ENCODE data around the gene INHBE.
"Not testable (repeated sequence)": the region's sequence is repeated elsewhere in the genome, so short reads cannot be mapped to it uniquely, and the experiment has no call there.

The INHBE gene, protein sequence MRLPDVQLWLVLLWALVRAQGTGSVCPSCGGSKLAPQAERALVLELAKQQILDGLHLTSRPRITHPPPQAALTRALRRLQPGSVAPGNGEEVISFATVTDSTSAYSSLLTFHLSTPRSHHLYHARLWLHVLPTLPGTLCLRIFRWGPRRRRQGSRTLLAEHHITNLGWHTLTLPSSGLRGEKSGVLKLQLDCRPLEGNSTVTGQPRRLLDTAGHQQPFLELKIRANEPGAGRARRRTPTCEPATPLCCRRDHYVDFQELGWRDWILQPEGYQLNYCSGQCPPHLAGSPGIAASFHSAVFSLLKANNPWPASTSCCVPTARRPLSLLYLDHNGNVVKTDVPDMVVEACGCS

DNA sequence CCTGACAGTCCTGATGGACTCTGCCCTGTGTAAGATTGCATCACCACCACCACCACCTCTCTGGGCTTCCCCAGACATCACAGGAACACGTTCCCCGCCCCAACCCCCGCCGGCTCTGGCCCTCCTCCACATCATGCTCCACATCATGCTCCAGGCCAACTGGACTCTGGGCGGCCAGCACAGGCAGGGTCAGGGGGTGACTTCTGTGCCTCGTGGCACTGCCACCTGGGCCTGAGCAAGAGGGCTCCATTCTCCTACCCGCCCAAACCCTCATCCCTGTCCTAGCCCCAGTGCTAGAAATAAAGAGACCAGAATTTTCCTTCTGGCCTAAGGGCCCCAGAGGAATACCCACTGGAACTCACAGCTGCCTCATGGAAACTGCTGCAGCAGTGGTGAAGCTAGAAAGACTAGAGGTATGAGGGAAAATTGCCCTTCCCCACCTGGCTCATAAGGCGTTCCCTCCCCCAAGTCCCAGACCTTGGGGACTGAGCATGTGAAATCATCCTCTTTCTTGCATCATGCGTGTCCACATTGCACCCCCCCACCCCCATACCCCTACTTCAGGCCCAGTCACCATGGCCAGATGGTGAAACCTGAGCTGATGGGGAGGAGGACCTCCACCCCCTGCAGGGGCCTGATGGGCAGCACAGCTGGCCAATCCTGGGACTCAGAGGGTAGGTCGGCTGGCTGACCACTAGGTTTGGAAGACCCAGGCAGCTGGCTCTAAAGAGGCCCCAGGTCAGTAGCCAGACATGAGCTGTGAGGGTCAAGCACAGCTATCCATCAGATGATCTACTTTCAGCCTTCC, at the start of gene INHBE:
INHBE (plus strand) TSS at position 742 of the 808 bp plus-strand sequence. CDS start 230 bp downstream, outside the sequence.
- peak; percentile 15 to 45 for DNase-seq

- no peak for DNase-seq
These were observed 44.6 kb upstream of the INHBE start for GRCh38 chr12:57410534-57410933.

DNA sequence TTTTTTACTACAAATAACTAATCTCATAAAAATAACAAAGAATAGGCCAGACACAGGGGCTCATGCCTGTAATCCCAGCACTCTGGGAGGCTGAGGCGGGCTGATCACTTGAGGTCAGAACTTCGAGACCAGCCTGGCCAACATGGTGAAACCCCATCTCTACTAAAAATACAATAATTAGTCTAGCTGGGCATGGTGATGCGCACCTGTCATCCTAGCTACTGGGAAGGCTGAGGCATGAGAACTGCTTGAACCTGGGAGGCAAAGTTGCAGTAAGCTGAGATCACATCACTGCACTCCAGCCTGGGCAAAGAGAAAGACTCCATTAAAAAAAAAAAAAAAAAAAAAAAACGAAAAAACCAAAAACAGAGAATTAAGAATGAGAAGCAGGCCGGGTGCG, 40.9 kb upstream of the INHBE start:
- DNase-seq, result not testable (repeated sequence)

GRCh38 chr12:57415088-57415487, 40.0 kb upstream of the INHBE start:
- DNase-seq, result no peak

DNA sequence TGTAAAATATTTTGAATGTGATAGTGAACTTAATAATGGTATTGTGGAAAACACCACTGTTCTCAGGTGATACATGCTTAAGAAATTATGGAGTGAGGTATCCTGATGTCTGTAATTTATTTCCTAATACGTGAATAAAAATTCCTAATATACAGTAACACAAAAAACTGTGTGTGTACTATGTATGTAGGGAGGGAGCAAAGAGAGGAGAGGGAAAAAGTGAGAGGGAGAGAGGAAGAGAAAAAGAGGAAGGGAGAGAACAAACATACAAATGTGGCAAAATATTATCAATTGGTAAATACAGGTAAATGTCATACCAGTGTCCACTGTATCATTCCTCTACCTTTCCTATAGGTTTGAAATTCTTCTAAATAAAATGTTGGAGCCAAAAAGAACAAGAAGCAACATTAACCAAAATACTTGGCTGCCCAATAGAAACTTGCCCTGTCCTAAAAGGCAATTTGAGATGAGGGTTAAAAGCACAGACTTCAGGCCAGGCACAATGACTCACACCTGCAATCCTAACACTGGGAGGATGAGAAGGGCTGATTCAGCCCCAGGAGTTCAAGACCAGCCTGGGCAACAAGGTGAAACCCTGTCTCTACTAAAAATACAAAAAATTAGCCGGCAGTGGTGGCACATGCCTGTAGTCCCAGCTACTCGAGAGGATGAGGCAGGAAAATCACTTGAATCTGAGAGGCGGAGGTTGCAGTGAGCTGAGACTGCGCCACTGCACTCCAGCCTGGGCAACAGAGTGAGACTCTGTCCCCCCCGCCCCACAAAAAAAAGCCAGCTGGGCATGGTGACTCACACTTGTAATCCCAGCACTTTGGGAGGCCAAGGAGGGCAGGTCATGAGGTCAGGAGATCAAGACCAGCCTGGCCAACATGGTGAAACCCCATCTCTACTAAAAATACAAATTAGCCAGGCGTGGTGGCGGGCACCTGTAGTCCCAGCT, 38.8 kb upstream of the INHBE start:
- DNase-seq, result no peak

DNA sequence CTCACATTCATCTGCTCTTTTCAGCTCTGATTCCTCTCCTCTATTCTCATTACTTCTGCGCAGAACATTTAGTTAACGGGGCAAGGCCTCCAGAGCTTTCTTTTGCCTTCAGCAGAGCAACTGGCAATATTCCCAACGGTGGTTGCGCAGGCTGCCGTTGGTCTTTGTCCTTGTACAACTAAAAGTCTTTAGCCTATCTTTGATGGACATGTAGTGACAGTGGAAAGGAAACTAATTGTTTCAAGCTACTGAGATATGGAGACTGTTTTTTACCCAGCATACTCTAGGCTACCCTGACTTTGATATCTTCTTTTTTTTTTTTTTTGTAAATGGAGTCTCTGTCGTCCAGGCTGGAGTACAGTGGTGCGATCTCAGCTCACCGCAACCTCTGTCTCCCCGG, 36.9 kb upstream of the INHBE start:
- no peak for DNase-seq

DNA sequence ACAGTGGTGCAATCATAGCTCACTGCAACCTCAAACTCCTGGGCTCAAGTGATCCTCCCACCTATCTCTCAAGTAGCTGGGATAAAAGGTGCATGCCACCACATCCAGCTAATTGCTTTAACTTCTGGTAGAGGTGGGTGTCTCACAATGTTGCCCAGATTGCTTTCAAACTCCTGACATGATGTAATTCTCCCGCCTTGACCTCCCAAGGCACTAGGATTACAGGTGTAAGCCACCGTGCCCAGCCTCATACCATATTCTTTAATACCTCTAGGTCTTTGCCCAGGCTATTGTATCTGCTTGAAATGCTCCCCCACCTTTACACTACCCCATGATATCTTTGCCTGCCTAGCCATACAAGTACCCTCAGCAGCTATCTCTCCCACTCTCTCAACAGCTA, 35.6 kb upstream of the INHBE start:
- DNase-seq, result no peak

GRCh38 chr12:57420482-57420881, 34.6 kb upstream of the INHBE start:
- DNase-seq, result no peak

- not testable (repeated sequence) for DNase-seq
These were observed 28.2 kb upstream of the INHBE start for GRCh38 chr12:57426948-57427347.

DNA sequence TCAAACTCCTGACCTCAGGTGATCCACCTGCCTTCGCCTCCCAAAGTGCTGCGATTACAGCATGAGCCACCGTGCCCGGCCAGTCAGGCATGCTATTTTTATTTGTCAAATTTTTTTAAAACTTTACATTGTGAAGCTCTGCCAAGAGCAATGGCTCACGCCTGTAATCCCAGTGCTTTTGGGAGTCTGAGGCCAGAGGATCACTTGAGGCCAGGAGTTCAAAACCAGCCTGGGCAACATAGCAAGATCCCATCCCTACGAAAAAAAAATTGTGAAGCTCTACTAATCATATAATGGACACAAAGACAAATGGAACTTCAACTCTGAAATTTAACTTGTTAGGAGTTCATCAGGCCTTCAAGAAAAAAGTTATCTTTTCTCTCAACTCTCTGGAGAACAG, 26.1 kb upstream of the INHBE start:
- no peak for DNase-seq

- DNase-seq, result no peak
These were observed 25.5 kb upstream of the INHBE start for GRCh38 chr12:57429473-57430111.

GRCh38 chr12:57430112-57430930, 24.8 kb upstream of the INHBE start:
- no peak for DNase-seq

DNA sequence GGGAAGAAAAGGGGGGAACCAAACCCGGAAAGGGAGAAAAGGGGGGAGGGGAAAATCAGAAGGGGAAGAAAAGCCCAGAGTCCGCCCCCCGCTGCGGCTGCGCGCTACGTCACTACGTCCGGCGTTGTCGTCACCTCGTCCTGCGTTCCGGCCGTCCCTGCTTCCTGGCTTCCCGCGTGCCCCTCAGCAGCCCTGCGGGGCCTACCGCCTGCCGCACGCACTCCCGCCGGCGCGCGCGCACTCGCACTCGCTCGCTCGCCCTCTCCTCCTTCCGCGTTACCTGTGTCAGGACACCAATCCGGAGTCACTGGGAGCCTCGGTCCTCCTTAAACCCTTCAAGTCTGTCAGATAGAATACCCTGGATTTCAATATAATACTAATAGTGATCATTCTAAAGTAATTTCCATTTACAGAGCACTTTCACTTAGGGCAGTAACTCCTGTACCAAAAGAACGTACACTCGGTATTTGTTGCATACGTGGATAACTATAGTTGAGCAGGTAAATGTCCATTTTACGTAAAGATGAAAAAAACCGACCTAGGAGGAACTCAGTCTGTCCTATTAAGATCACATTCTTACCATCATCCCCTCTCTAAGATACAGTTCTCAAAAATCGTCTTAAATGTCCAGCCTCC, 24.1 kb upstream of the INHBE start, which contains the start of gene R3HDM2:
R3HDM2 (minus strand) TSS at position 113 of the 636 bp plus-strand sequence. CDS start 120,615 bp downstream, outside the sequence.
- peak; percentile 88 to 98 for DNase-seq

DNA sequence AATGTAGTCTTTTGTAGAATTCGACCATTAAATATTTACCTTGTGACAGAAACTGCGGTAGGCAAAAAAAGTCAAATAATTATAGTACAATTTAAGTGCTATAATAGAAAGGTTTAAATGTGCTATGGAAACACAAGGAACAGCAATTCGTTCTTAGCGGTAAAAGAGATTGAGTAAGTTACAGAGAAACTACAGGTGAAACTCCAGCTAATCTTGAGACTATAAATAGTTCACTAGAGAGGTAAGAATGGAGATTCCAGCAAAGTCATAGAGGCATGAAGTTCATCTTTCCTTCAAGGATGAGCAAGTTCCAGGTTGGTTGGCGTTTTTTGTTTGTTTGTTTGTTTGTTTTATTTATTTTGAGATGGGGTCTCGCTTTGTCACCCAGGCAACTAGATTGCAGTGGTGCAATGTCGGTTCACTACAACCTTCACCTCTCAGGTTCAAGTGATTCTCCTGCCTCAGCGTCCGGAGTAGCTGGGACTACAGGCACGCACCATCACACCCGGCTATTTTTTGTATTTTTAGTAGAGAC, 23.4 kb upstream of the INHBE start:
- no peak for DNase-seq

GRCh38 chr12:57433370-57433769, 21.7 kb upstream of the INHBE start:
- DNase-seq, result no peak

DNA sequence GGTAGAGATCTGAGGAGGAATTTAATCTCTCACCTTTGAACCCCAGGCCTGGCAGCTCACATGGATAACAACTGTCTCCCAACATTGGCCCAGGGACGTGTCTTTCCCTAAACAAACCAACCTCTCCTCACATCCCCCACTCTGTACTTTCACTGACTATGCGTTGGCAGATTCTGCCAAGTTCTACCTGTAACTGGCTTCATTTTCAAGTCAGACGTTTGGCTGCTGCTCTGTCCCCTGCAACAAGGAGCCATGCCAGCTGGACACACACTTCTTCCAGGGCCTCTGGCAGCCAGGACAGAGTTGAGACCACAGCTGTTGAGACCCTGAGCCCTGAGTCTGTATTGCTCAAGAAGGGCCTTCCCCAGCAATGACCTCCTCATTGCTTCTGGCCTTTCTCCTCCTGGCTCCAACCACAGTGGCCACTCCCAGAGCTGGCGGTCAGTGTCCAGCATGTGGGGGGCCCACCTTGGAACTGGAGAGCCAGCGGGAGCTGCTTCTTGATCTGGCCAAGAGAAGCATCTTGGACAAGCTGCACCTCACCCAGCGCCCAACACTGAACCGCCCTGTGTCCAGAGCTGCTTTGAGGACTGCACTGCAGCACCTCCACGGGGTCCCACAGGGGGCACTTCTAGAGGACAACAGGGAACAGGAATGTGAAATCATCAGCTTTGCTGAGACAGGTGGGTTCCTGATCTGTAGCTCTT, 20.4 kb upstream of the INHBE start, which contains the start of gene INHBC:
INHBC (plus strand) TSS at position 268 of the 707 bp plus-strand sequence; CDS start at position 371, 103 bp downstream.
- DNase-seq, result no peak

GRCh38 chr12:57435293-57435692, 19.8 kb upstream of the INHBE start:
- no peak for DNase-seq

GRCh38 chr12:57438400-57438799, 16.7 kb upstream of the INHBE start:
- DNase-seq, result no peak

- DNase-seq, result no peak
These were observed 15.3 kb upstream of the INHBE start for GRCh38 chr12:57439762-57440266.

All from NCI-H526 (cell line).